DOHH2 (cell line): ENCODE measurements around the gene TCF21.

Experiments used
- H3F3A ChIP-seq: fragments of 200-600 bp; sonication (generic), shearing (Covaris generic); 2 replicates; pipeline ENCODE4 v1.6.0; 2016; ENCODE audit warnings: antibody characterized with exemption, mild to moderate bottlenecking; ENCODE audit not compliant: control insufficient read depth, insufficient read depth
- H3K27ac ChIP-seq: fragments of 200-600 bp; sonication (generic); 2 replicates; pipeline ENCODE4 v1.5.1; 2014; ENCODE audit warnings: low read depth, mild to moderate bottlenecking, low read length, moderate library complexity
- H3K27me3 ChIP-seq: fragments of 200-600 bp; sonication (generic); 2 replicates; pipeline ENCODE4 v1.6.1; 2014; ENCODE audit warnings: mild to moderate bottlenecking, low read length, mixed read lengths; ENCODE audit not compliant: control insufficient read depth
- H3K36me3 ChIP-seq: fragments of 200-600 bp; sonication (generic); 2 replicates; pipeline ENCODE4 v1.6.1; 2014; ENCODE audit warnings: mild to moderate bottlenecking, low read length, moderate library complexity, mixed read lengths; ENCODE audit not compliant: control insufficient read depth
- H3K4me1 ChIP-seq: fragments of 200-600 bp; sonication (generic); 2 replicates; pipeline ENCODE4 v1.6.1; 2014; ENCODE audit warnings: mild to moderate bottlenecking, low read length, mixed read lengths; ENCODE audit not compliant: control insufficient read depth
- H3K4me2 ChIP-seq: fragments of 200-600 bp; sonication (generic); 2 replicates; pipeline ENCODE4 v1.6.0; 2014; ENCODE audit warnings: mild to moderate bottlenecking, low read length, moderate library complexity
- H3K4me3 ChIP-seq: fragments of 200-600 bp; sonication (generic); 2 replicates; pipeline ENCODE4 v1.5.1; 2014; ENCODE audit warnings: mild to moderate bottlenecking, low read length, mixed read lengths
- H3K79me2 ChIP-seq: fragments of 200-600 bp; sonication (generic); 2 replicates; pipeline ENCODE4 v1.6.1; 2014; ENCODE audit warnings: mild to moderate bottlenecking, low read length, mixed read lengths; ENCODE audit not compliant: control insufficient read depth
- H3K9me2 ChIP-seq: fragments of 200-600 bp; sonication (generic); replicated peaks from 2 replicates; pipeline ENCODE4 v1.6.1; 2014; ENCODE audit warnings: mild to moderate bottlenecking, low read length, mixed read lengths; ENCODE audit not compliant: control insufficient read depth
- H3K9me3 ChIP-seq: fragments of 200-600 bp; sonication (generic); 2 replicates; pipeline ENCODE4 v1.6.1; 2014; ENCODE audit warnings: antibody characterized with exemption, low read length, mixed read lengths; ENCODE audit not compliant: control insufficient read depth, insufficient read depth
- H4K20me1 ChIP-seq: fragments of 200-600 bp; sonication (generic); 2 replicates; pipeline ENCODE4 v1.6.0; 2014; ENCODE audit warnings: low read depth, mild to moderate bottlenecking, antibody characterized with exemption, low read length, moderate library complexity; ENCODE audit not compliant: control insufficient read depth, insufficient read depth
- EZH2phosphoT487 ChIP-seq: fragments of 200-600 bp; sonication (generic); IDR thresholded peaks from 2 replicates; pipeline ENCODE4 v1.6.1; 2017; ENCODE audit warnings: borderline replicate concordance, mild to moderate bottlenecking, antibody characterized with exemption, low read length, moderate library complexity, mixed read lengths
- TF ChIP-seq, protein P1 (sequence below): fragments of 200-600 bp; sonication (generic); IDR thresholded peaks from one replicate; pipeline ENCODE4 v1.5.1; 2014; ENCODE audit warnings: antibody characterized with exemption, mild to moderate bottlenecking, low read depth, low read length; ENCODE audit not compliant: poor library complexity, severe bottlenecking

TCF21 gene

DNA sequence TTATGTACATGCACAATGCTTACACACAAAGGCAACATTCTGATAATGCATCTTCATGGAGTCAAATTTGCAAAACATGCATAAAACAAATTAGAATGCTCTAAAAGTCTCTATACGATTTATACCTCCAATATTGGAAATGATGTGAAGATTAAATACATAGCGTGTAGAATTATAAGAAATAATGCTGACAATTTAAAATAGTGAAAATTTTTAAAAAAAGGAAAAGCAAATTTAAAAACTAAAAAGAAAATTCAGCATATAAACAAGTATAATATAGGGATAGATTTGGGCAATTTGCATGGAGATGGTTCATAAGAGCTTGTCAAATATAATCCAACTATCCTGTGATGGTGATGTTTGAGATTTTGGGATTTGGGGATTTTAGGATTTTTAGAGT, 14.9 kb downstream of the TCF21 start:
- Histone ChIP-seq H3K36me3 (no peaks in the 10 kb centered on the region), H3K9me2 (no peaks in the 10 kb centered on the region), H3K4me1 (no peaks in the 10 kb centered on the region), H3K4me3 (no peak overlapping the region), H3K27me3 (peaks cover 10% of the 10 kb centered on the region; the same call in 1 of the 2 replicates), H3K4me2 (no peak overlapping the region), H3K27ac (no peak overlapping the region), H3K79me2 (no peaks in the 10 kb centered on the region), H4K20me1 (no peaks in the 10 kb centered on the region), H3K9me3 (no peaks in the 10 kb centered on the region), H3F3A (no peaks in the 10 kb centered on the region)
- TF ChIP-seq EZH2phosphoT487: no peak
- TF ChIP-seq, protein P1, sequence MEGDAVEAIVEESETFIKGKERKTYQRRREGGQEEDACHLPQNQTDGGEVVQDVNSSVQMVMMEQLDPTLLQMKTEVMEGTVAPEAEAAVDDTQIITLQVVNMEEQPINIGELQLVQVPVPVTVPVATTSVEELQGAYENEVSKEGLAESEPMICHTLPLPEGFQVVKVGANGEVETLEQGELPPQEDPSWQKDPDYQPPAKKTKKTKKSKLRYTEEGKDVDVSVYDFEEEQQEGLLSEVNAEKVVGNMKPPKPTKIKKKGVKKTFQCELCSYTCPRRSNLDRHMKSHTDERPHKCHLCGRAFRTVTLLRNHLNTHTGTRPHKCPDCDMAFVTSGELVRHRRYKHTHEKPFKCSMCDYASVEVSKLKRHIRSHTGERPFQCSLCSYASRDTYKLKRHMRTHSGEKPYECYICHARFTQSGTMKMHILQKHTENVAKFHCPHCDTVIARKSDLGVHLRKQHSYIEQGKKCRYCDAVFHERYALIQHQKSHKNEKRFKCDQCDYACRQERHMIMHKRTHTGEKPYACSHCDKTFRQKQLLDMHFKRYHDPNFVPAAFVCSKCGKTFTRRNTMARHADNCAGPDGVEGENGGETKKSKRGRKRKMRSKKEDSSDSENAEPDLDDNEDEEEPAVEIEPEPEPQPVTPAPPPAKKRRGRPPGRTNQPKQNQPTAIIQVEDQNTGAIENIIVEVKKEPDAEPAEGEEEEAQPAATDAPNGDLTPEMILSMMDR: no peak

DNA sequence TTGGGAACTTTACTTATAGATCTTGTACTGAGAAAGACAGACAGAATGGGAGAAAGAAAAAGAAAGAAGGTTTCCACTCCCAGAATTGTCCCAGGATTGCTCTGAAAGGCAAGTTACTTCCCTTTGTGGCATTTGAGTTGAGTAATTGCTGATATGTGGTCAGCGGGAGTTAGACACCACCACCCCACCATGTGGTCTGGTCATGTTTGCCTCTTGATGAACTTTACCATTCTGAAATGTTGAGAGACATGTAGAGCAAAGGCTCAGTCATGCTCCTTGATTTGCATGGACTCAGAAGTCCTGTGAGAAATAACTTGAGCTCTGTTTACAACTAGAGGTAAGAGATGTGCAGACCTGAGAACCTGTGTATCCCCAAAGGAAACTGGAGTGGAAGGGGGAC, 17.1 kb downstream of the TCF21 start:
- no peaks in the 10 kb centered on the region for H3K9me2 ChIP-seq
- H3K4me1 ChIP-seq: no peaks in the 10 kb centered on the region
- no peak overlapping the region for H3K4me2 ChIP-seq
- no peak overlapping the region for H3K4me3 ChIP-seq
- H3K36me3 ChIP-seq: no peaks in the 10 kb centered on the region
- TF ChIP-seq, protein P1: no peak
- no peak for TF ChIP-seq EZH2phosphoT487
- peaks cover 12% of the 10 kb centered on the region; the same call in 1 of the 2 replicates for H3K27me3 ChIP-seq
- H3F3A ChIP-seq: no peaks in the 10 kb centered on the region
- no peaks in the 10 kb centered on the region for H4K20me1 ChIP-seq
- no peaks in the 10 kb centered on the region for H3K9me3 ChIP-seq
- H3K79me2 ChIP-seq: no peaks in the 10 kb centered on the region
- no peak overlapping the region for H3K27ac ChIP-seq

DNA sequence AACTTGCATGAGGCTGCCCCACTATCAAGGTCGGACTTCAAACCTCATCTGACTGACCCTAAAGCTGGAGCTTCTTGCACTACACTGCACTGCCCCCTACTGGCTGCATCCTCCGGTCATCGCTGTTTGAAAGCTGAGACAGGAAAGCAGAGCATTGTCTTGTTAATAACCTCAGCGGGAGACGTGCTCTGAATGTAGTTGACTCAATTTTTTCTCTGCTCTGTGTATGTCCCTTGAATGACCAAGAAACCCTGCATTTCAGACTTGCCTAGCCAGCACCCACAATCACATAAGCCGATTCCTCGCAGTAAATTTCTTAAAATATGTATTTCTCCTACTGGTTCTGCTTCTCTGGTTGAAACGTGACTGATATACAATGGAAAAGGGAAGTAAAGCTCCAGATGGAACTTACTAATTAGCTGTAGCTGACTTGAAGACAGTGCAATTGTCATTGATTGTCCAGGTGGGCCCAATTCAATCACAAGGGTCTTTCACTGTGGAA, 27.8 kb downstream of the TCF21 start:
- TF ChIP-seq, protein P1: peak; percentile 94
- no peak for TF ChIP-seq EZH2phosphoT487
- peak overlapping the region; percentile 58 for H3K4me3 ChIP-seq
- no peaks in the 10 kb centered on the region for H3K9me2 ChIP-seq
- H3K36me3 ChIP-seq: no peaks in the 10 kb centered on the region
- H3K9me3 ChIP-seq: no peaks in the 10 kb centered on the region
- peak overlapping the region; percentile 70 for H3K4me2 ChIP-seq
- H4K20me1 ChIP-seq: no peaks in the 10 kb centered on the region
- no peak overlapping the region for H3K27ac ChIP-seq
- no peaks in the 10 kb centered on the region; the same call in 1 of the 2 replicates for H3K27me3 ChIP-seq
- H3K4me1 ChIP-seq: peaks cover 11% of the 10 kb centered on the region
- no peaks in the 10 kb centered on the region for H3F3A ChIP-seq
- H3K79me2 ChIP-seq: no peaks in the 10 kb centered on the region
